Caco-2 (cell line): Measurements from ENCODE around the gene TSSK1B. TPM values are rescaled to one million over a fixed set of nuclear protein-coding genes. Genes with fewer than 3 reads are reported as not detected.

Experiments used
- BruUV-seq: library from RNA; stranded (reverse); fragments of 400-500 nt; replicated peaks from 2 replicates; lab custom pipeline; 2021; lab: Mats Ljungman, UMichigan
- CTCF ChIA-PET: fragments of 300-600 bp; sonication (Branson Sonifier 250); formaldehyde crosslinking; loops from one replicate; lab custom pipeline; 2022; ENCODE audit warnings: antibody characterized with exemption; lab: Charles Lee
- POLR2A ChIA-PET: fragments of 300-600 bp; sonication (Branson Sonifier 250); formaldehyde crosslinking; loops from one replicate; lab custom pipeline; 2022; ENCODE audit warnings: antibody characterized with exemption; lab: Charles Lee
- DNase-seq, 2 experiments: peaks; one replicate each; pipeline versions ENCODE4 v3.0.0 to v3.0.0-alpha.2; 2020 to 2022
- H3K27me3 ChIP-seq: replicated peaks from 2 replicates; pipeline ENCODE4 v1.6.0; 2011; ENCODE audit warnings: low read length; ENCODE audit not compliant: control insufficient read depth, insufficient read depth
- H3K36me3 ChIP-seq: 2 replicates; pipeline ENCODE4 v1.5.1; 2011; ENCODE audit warnings: low read length; ENCODE audit not compliant: control insufficient read depth, insufficient read depth
- H3K4me1 ChIP-seq: fragments of 250-450 bp; sonication (Bioruptor Pico); 2 replicates; pipeline ENCODE4 v1.5.1; 2020; ENCODE audit warnings: mild to moderate bottlenecking
- H3K4me3 ChIP-seq: 2 replicates; pipeline ENCODE4 v1.5.1; 2011; ENCODE audit warnings: low read depth, mild to moderate bottlenecking, control low read depth, low read length
- H3K9me3 ChIP-seq: fragments of 250-450 bp; sonication (Bioruptor Pico); 2 replicates; pipeline ENCODE4 v1.5.1; 2020; ENCODE audit warnings: mild to moderate bottlenecking, moderate library complexity
- H3K27ac Mint-ChIP-seq: one replicate; pipeline ENCODE4 v1.8.0; 2022; ENCODE audit warnings: mixed read lengths; ENCODE audit not compliant: unreplicated experiment
- H3K27me3 Mint-ChIP-seq: one replicate; pipeline ENCODE4 v1.8.0; 2022; ENCODE audit warnings: mixed read lengths; ENCODE audit not compliant: insufficient read depth, unreplicated experiment
- H3K36me3 Mint-ChIP-seq: one replicate; pipeline ENCODE4 v1.8.0; 2022; ENCODE audit warnings: mild to moderate bottlenecking, mixed read lengths; ENCODE audit not compliant: insufficient read depth, unreplicated experiment
- H3K4me1 Mint-ChIP-seq: one replicate; pipeline ENCODE4 v1.8.0; 2022; ENCODE audit warnings: low read depth, mixed read lengths; ENCODE audit not compliant: unreplicated experiment
- H3K4me3 Mint-ChIP-seq: one replicate; pipeline ENCODE4 v1.8.0; 2022; ENCODE audit warnings: mild to moderate bottlenecking, moderate library complexity, mixed read lengths; ENCODE audit not compliant: unreplicated experiment
- H3K9me3 Mint-ChIP-seq: one replicate; pipeline ENCODE4 v1.8.0; 2022; ENCODE audit warnings: mixed read lengths; ENCODE audit not compliant: unreplicated experiment
- CTCF ChIP-seq, 2 experiments: fragments of 200-600 bp in 1 of 2; IDR thresholded peaks; 1 replicate in 1 of 2; 2 replicates in 1 of 2; pipeline versions ENCODE4 v1.5.1 to v1.8.0; 2011 to 2022; ENCODE audit warnings: antibody characterized with exemption in 1 of 2, control low read depth in 1 of 2, inconsistent platforms in 1 of 2, low read depth in 1 of 2, low read length in 1 of 2, mild to moderate bottlenecking in 1 of 2, moderate library complexity in 1 of 2; ENCODE audit not compliant: insufficient read depth in 1 of 2, severe bottlenecking in 1 of 2, unreplicated experiment in 1 of 2
- intact Hi-C: fragments of 100-400 bp; cut with micrococcal nuclease; formaldehyde crosslinking; loops from one replicate; pipeline ENCODE4 v1.10.0; 2022; ENCODE audit not compliant: unreplicated experiment
- total RNA-seq: library from RNA; stranded (reverse); gene quantifications from 2 replicates; pipeline ENCODE4 v1.2.3, GENCODE V29; 2022

Gene TSSK1B
- total RNA-seq, 1 experiment from 2014 or later: not detected

- H3K4me3 ChIP-seq: no peak overlapping the region
- Mint-ChIP-seq H3K27ac (no peak overlapping the region), H3K9me3 (no peaks in the 10 kb centered on the region), H3K27me3 (peaks cover 19% of the 10 kb centered on the region), H3K36me3 (no peaks in the 10 kb centered on the region), H3K4me3 (no peak overlapping the region), H3K4me1 (no peaks in the 10 kb centered on the region)
- ChIA-PET CTCF (no interaction called here), POLR2A (no interaction called here)
- no TSS peak for BruUV-seq
- H3K4me1 ChIP-seq: no peaks in the 10 kb centered on the region
- no peaks in the 10 kb centered on the region for H3K36me3 ChIP-seq
- no peak for TF ChIP-seq CTCF (IDR thresholded peaks at IDR 0.05; ENCODE audit: insufficient read depth in 1 of 2, low read depth in 1 of 2, low read length in 1 of 2, severe bottlenecking in 1 of 2, unreplicated experiment in 1 of 2)
- H3K27me3 ChIP-seq: no peaks in the 10 kb centered on the region
- no peak for DNase-seq
- intact Hi-C loops: no loop called here
- H3K9me3 ChIP-seq: no peaks in the 10 kb centered on the region
These were observed 50.0 kb downstream of the TSSK1B start for GRCh38 chr5:113384782-113385285.

DNA sequence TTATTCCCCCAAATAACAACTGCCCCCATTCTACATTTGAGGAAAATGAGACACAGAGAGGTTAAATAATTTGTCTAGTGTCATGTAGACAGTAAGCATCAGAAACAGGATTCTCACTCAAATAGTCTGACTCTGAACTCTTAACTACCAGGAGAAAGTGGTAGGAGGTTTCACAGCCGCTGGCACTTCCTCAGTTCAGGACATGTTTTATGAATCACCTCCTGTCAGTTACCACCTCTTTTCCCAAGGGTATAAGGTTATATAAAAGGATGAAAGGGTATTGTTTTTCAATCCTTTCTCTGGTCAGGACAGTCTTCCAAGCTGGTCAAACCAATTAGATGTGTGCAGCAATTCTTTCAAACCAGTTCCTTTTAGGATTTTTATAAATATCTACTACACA is 52.1 kb downstream of the TSSK1B start:
- BruUV-seq: no TSS peak
- peaks cover 19% of the 10 kb centered on the region for H3K27me3 Mint-ChIP-seq
- H3K36me3 ChIP-seq: no peaks in the 10 kb centered on the region
- no peak for DNase-seq
- H3K4me1 Mint-ChIP-seq: no peaks in the 10 kb centered on the region
- ChIA-PET POLR2A (no interaction called here), CTCF (no interaction called here)
- intact Hi-C loops: no loop called here
- H3K9me3 Mint-ChIP-seq: no peaks in the 10 kb centered on the region
- no peaks in the 10 kb centered on the region for H3K27me3 ChIP-seq
- H3K36me3 Mint-ChIP-seq: no peaks in the 10 kb centered on the region
- TF ChIP-seq CTCF (IDR thresholded peaks at IDR 0.05; ENCODE audit: insufficient read depth in 1 of 2, low read depth in 1 of 2, low read length in 1 of 2, severe bottlenecking in 1 of 2, unreplicated experiment in 1 of 2): no peak
- no peak overlapping the region for H3K4me3 ChIP-seq
- no peak overlapping the region for H3K4me3 Mint-ChIP-seq
- H3K9me3 ChIP-seq: no peaks in the 10 kb centered on the region
- H3K27ac Mint-ChIP-seq: no peak overlapping the region
- no peaks in the 10 kb centered on the region for H3K4me1 ChIP-seq

Other genes starting within 250 kb of the TSSK1B start
- gene MCC, start 53.5 kb upstream of the TSSK1B start, total RNA-seq: 0.09 TPM in 1 of 2 replicates, not detected in the other
- gene YTHDC2, start 78.7 kb upstream of the TSSK1B start, total RNA-seq: 16.9 and 19.1 TPM in 2 replicates